Stimulated activated naive B cell treated with anti-CD40 and anti-IgM and Interleukin-4, amounts not matched to agents 10 μg/mL and 1 μg/mL and 100 μg/mL, for 72 hours (primary cell): ENCODE data around the gene COMMD1.

Source experiments
- ATAC-seq, 2 donors: fragments of 150-1000 bp; cut with Tn5 transposase; replicated peaks; 2 replicates each; pipeline ENCODE4 v1.10.0; 2021; ENCODE audit warnings: moderate library complexity in 1 of 2
- DNase-seq: peaks from one replicate; pipeline ENCODE4 v3.0.0; 2021
- H3K27ac Mint-ChIP-seq: one replicate; pipeline ENCODE4 v1.8.0; 2022; ENCODE audit warnings: mild to moderate bottlenecking, mixed read lengths
- H3K27me3 Mint-ChIP-seq, 2 donors: one replicate each; pipeline ENCODE4 v1.8.0; 2022; ENCODE audit warnings: mixed read lengths in 2 of 2
- H3K36me3 Mint-ChIP-seq, 2 donors: one replicate each; pipeline ENCODE4 v1.8.0; 2022; ENCODE audit warnings: mixed read lengths in 2 of 2, mild to moderate bottlenecking in 1 of 2
- H3K4me1 Mint-ChIP-seq, 2 donors: one replicate each; pipeline ENCODE4 v1.8.0; 2022; ENCODE audit warnings: mixed read lengths in 2 of 2, mild to moderate bottlenecking in 1 of 2
- H3K4me3 Mint-ChIP-seq, 2 donors: one replicate each; pipeline ENCODE4 v1.8.0; 2022; ENCODE audit warnings: mild to moderate bottlenecking in 2 of 2, mixed read lengths in 2 of 2, moderate library complexity in 1 of 2
- H3K9me3 Mint-ChIP-seq, 2 donors: one replicate each; pipeline ENCODE4 v1.8.0; 2022; ENCODE audit warnings: mixed read lengths in 2 of 2, mild to moderate bottlenecking in 1 of 2

COMMD1 gene

GRCh38 chr2:62071760-62072680 lies 166.5 kb downstream of the COMMD1 start:
- Mint-ChIP-seq H3K27me3 (no peaks in the 10 kb centered on the region), H3K4me1 (peaks cover 8% of the 10 kb centered on the region in 2 donors), H3K27ac (no peak overlapping the region), H3K4me3 (no peak overlapping the region), H3K9me3 (peaks cover 0 to 9% of the 10 kb centered on the region in 2 donors), H3K36me3 (peaks cover 25 to 51% of the 10 kb centered on the region in 2 donors)
- DNase-seq: no peak
- no peak for ATAC-seq

DNA sequence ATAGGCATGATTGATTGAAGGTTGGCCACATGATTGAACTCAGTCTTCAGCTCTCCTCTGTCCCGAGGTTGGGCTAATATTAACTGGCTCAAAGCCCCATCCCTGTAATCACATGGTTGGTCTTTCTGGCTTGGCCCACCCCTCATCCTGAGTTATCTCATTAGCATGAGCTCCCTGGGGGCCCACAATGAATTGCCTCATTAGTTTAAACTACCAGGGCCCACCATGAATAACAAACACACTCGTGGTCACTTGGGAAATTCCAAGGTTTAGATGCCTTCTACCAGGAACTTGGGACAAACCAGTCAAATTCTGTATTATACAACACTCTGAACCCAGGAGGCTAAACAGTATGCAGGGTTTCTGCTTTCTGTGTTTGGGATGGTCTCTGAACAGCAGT lies 168.8 kb downstream of the COMMD1 start:
- peaks cover 8% of the 10 kb centered on the region in 2 donors for H3K4me1 Mint-ChIP-seq
- no peak for DNase-seq
- ATAC-seq: peak in 1 of 2 donors; percentile 23
- no peak overlapping the region for H3K4me3 Mint-ChIP-seq
- no peaks in the 10 kb centered on the region for H3K27me3 Mint-ChIP-seq
- peaks cover 0 to 9% of the 10 kb centered on the region in 2 donors for H3K9me3 Mint-ChIP-seq
- no peak overlapping the region for H3K27ac Mint-ChIP-seq
- peaks cover 22 to 50% of the 10 kb centered on the region in 2 donors for H3K36me3 Mint-ChIP-seq

DNA sequence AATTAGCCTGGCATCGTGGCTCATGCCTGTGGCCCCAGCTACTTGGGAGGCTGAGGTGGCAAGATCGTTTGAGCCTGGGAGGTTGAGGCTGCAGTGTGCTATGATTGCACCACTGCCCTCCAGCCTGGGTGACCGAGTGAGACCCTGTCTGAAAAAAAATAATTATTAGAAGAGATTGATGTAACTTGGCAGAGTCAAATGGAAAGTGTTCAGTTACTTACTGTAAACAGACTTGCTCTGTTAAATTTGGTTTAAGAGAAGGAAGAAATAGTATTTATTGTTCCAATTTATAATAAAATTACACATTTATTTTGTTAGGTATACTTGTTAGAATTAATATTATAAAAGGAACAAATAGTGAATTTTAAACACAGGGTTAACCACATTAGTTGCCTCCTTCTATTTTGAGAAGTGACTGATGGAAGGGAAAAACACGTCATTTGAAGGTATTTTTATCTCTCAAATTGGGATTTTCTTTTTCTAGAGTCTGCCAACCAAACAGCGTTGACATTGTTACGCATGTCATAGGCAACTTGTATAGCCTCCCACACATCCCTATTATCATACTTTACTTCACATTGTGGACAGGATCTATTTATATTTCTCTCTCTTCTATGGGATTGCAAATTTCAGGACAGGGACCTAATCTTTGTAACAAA lies 171.6 kb downstream of the COMMD1 start:
- no peak overlapping the region for H3K4me3 Mint-ChIP-seq
- ATAC-seq: peak in 1 of 2 donors; percentile 72
- peaks cover 8% of the 10 kb centered on the region in 2 donors for H3K4me1 Mint-ChIP-seq
- peaks cover 0 to 9% of the 10 kb centered on the region in 2 donors for H3K9me3 Mint-ChIP-seq
- DNase-seq: no peak
- H3K27me3 Mint-ChIP-seq: no peaks in the 10 kb centered on the region
- peak overlapping the region; percentile 60 for H3K27ac Mint-ChIP-seq
- peaks cover 18 to 35% of the 10 kb centered on the region in 2 donors for H3K36me3 Mint-ChIP-seq

DNA sequence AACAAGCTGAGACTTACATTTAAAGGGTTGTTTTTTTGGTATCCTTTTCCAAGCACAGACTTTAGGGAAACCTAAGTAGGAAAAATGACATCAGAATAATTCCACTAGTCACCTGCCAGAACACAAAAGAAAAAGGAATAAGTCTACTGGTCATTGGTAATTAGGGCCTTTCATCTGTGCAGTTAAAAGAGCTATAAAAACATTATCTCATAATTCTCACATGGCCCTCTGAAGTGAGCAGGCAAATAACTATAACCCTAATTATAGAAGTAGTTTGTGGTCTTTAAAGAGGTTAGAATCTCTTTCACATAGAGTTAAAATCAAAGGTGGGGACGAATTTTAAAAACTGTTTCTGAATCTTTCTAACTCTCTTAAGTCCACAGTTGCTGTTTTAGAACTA lies 179.3 kb downstream of the COMMD1 start:
- DNase-seq (no peak), ATAC-seq (no peak)
- no peak overlapping the region for H3K4me3 Mint-ChIP-seq
- H3K4me1 Mint-ChIP-seq: peaks cover 5 to 9% of the 10 kb centered on the region in 2 donors
- H3K36me3 Mint-ChIP-seq: peaks cover 0 to 15% of the 10 kb centered on the region in 2 donors
- no peak overlapping the region for H3K27ac Mint-ChIP-seq
- H3K9me3 Mint-ChIP-seq: no peaks in the 10 kb centered on the region
- no peaks in the 10 kb centered on the region for H3K27me3 Mint-ChIP-seq

GRCh38 chr2:62089658-62090057 lies 184.2 kb downstream of the COMMD1 start:
- Mint-ChIP-seq H3K9me3 (no peaks in the 10 kb centered on the region), H3K4me1 (peaks cover 7 to 9% of the 10 kb centered on the region in 2 donors), H3K27me3 (no peaks in the 10 kb centered on the region), H3K27ac (no peak overlapping the region), H3K4me3 (no peak overlapping the region), H3K36me3 (peaks cover 2 to 10% of the 10 kb centered on the region in 2 donors)
- ATAC-seq (no peak), DNase-seq (no peak)

DNA sequence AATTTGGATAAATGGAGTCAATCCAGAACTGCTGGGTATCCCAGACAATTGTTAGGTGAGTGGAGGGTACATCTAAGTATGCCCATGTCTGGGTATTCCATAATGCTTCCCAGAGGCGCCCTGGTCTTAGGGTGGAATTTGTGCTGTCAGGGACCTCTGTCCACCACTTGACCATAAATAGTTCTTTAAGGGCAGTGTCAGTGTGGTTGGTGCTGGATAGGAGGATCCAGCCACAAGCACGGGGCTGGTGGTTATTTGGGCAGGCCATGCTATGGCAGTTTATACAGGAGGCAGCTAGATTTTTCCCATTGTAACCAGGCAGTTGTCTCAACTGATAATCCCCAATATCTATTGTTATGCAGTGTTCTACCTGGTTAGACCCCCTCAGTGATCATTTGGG lies 186.0 kb downstream of the COMMD1 start:
- ATAC-seq (no peak), DNase-seq (no peak)
- no peaks in the 10 kb centered on the region for H3K9me3 Mint-ChIP-seq
- H3K4me3 Mint-ChIP-seq: no peak overlapping the region
- H3K4me1 Mint-ChIP-seq: peaks cover 7 to 14% of the 10 kb centered on the region in 2 donors
- H3K36me3 Mint-ChIP-seq: peaks cover 2 to 10% of the 10 kb centered on the region in 2 donors
- H3K27me3 Mint-ChIP-seq: no peaks in the 10 kb centered on the region
- no peak overlapping the region for H3K27ac Mint-ChIP-seq

- Mint-ChIP-seq H3K9me3 (no peaks in the 10 kb centered on the region), H3K4me1 (peaks cover 38 to 67% of the 10 kb centered on the region in 2 donors), H3K27ac (peak overlapping the region; percentile 90), H3K27me3 (no peaks in the 10 kb centered on the region), H3K4me3 (peak overlapping the region; percentile 74 to 78), H3K36me3 (peaks cover 0 to 12% of the 10 kb centered on the region in 2 donors)
- DNase-seq (no peak), ATAC-seq (no peak)
These were observed 193.6 kb downstream of the COMMD1 start for GRCh38 chr2:62099050-62099449.

DNA sequence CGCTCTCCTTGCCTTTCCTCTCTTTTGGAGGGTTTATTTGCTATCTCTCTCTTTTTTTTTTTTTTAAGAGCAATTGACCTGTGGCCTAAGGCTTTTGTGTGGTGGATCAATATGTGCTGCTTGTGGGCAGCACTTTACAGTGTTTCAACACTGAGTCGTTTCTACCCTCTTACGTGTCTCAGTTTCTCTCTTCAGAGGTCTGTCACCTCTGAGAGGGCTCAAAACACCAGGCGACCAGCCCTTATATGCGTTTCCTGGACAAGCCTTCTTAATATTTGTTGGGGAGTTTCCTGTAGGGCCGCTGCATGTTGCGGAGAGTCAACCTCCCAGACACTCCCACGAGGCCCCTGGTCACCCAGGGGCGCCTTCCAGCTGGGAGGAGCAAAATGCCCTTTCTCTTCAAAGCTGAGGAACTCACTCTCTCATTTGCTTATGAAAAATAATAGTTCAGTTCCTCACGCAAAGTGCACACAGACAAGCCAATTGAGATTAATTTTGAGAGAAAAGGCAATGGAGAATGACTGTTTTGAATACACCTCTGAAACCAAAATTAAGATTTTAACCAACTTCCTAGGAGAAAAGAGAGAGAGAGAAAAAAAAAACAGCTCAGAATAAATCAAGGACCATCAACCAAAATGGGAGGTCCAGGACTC lies 194.2 kb downstream of the COMMD1 start:
- H3K4me1 Mint-ChIP-seq: peaks cover 38 to 67% of the 10 kb centered on the region in 2 donors
- DNase-seq (peak; percentile 77), ATAC-seq (peak; percentile 93)
- H3K27me3 Mint-ChIP-seq: no peaks in the 10 kb centered on the region
- H3K36me3 Mint-ChIP-seq: peaks cover 0 to 12% of the 10 kb centered on the region in 2 donors
- peak overlapping the region; percentile 66 to 78 for H3K4me3 Mint-ChIP-seq
- no peaks in the 10 kb centered on the region for H3K9me3 Mint-ChIP-seq
- peak overlapping the region; percentile 90 for H3K27ac Mint-ChIP-seq

DNA sequence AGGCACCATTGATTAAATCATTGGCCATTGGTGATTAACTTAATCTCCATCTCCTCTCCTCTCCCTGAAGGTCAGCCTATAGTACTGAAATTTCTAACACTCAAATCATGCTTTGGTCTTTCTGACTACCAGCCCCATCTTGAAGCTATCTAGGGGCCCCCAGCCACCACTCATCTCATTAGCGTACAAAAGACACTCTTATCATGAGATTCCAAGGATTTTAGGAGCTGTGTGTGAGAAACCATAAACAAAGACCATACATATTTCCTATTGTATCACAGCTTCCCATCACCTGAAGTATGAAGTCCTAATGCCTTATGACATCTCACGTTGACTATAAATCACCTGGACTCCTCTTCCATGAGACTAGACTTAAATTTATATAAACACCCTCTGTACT lies 196.4 kb downstream of the COMMD1 start:
- peaks cover 0 to 12% of the 10 kb centered on the region in 2 donors for H3K36me3 Mint-ChIP-seq
- H3K27me3 Mint-ChIP-seq: no peaks in the 10 kb centered on the region
- H3K27ac Mint-ChIP-seq: no peak overlapping the region
- no peak overlapping the region for H3K4me3 Mint-ChIP-seq
- H3K9me3 Mint-ChIP-seq: no peaks in the 10 kb centered on the region
- no peak for DNase-seq
- no peak for ATAC-seq
- peaks cover 38 to 57% of the 10 kb centered on the region in 2 donors for H3K4me1 Mint-ChIP-seq

DNA sequence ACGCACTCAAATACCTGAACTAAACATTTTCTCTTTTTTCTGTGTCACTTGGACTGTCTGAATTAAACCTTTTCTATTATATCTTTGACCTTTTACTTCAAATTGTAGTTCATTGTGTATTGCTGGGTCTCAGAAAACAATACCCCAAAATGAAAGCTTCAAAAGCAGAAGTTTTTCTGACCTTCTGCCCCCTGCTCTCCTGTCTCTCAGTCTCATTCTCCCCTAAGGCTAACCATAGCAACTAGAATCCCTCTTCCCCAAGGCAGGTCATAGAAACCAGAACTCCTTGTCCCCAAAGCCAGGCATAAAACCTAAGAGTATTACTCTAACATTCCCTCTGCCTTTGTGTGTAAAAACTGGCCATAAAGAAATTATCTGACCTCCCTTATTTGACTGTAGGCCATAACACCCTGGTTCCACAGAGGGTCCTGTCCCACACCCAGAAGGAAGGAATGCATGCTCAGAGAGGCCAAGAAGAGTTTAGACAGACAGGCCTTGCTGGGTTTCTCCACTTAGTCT lies 197.0 kb downstream of the COMMD1 start:
- ATAC-seq (no peak), DNase-seq (no peak)
- no peaks in the 10 kb centered on the region for H3K27me3 Mint-ChIP-seq
- peaks cover 0 to 12% of the 10 kb centered on the region in 2 donors for H3K36me3 Mint-ChIP-seq
- H3K9me3 Mint-ChIP-seq: no peaks in the 10 kb centered on the region
- H3K4me3 Mint-ChIP-seq: peak overlapping the region in 1 of 2 donors; percentile 9
- H3K27ac Mint-ChIP-seq: no peak overlapping the region
- peaks cover 33 to 51% of the 10 kb centered on the region in 2 donors for H3K4me1 Mint-ChIP-seq

- Mint-ChIP-seq H3K9me3 (no peaks in the 10 kb centered on the region), H3K4me3 (no peak overlapping the region)
These were observed 204.1 kb downstream of the COMMD1 start for GRCh38 chr2:62109554-62109953.

GRCh38 chr2:62110415-62111025 lies 205.0 kb downstream of the COMMD1 start:
- Mint-ChIP-seq H3K27me3 (no peaks in the 10 kb centered on the region), H3K9me3 (no peaks in the 10 kb centered on the region), H3K4me3 (no peak overlapping the region), H3K27ac (no peak overlapping the region), H3K36me3 (no peaks in the 10 kb centered on the region), H3K4me1 (peaks cover 15 to 30% of the 10 kb centered on the region in 2 donors)
- DNase-seq (no peak), ATAC-seq (no peak)

More at GRCh38 chr2:62109554-62109953, 204.1 kb downstream of the COMMD1 start:
- Mint-ChIP-seq H3K27ac (peak overlapping the region; percentile 4), H3K36me3 (no peaks in the 10 kb centered on the region), H3K27me3 (no peaks in the 10 kb centered on the region), H3K4me1 (peaks cover 11 to 20% of the 10 kb centered on the region in 2 donors)
- ATAC-seq (no peak), DNase-seq (no peak)

- Mint-ChIP-seq H3K4me1 (peaks cover 16 to 40% of the 10 kb centered on the region in 2 donors), H3K36me3 (peaks cover 0 to 4% of the 10 kb centered on the region in 2 donors), H3K4me3 (no peak overlapping the region), H3K27ac (no peak overlapping the region), H3K9me3 (no peaks in the 10 kb centered on the region), H3K27me3 (no peaks in the 10 kb centered on the region)
- ATAC-seq (no peak), DNase-seq (no peak)
These were observed 206.7 kb downstream of the COMMD1 start for GRCh38 chr2:62112179-62112578.

DNA sequence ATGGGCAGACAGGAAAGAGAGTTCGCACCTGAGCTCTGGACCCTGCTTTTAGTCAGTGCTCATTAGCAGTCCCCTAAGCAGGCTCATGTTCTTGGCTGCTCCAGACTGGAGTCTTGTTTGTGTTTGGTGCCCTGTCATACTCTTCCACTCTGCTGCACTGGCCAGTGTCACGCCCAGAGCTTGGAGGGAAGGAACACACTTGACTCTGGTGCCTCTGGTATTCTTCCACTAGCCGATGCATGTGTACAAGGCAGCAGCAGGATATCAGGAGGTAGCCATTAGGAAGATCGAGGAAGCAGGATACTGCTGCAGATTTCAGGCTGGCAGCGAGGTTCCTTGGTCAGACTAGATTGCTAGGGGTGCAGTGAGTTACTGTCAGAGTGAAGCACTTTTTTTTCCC lies 209.1 kb downstream of the COMMD1 start:
- no peak for ATAC-seq
- no peak overlapping the region for H3K27ac Mint-ChIP-seq
- H3K27me3 Mint-ChIP-seq: no peaks in the 10 kb centered on the region
- H3K36me3 Mint-ChIP-seq: peaks cover 0 to 8% of the 10 kb centered on the region in 2 donors
- H3K4me1 Mint-ChIP-seq: peaks cover 21 to 50% of the 10 kb centered on the region in 2 donors
- DNase-seq: no peak
- H3K9me3 Mint-ChIP-seq: no peaks in the 10 kb centered on the region
- H3K4me3 Mint-ChIP-seq: no peak overlapping the region
